Activated naive CD4-positive, alpha-beta T cell treated with anti-CD3 and anti-CD28 coated beads for 36 hours (primary cell): ENCODE measurements around the gene DMRT1. TPM values are rescaled to one million over a fixed set of nuclear protein-coding genes. Genes with fewer than 3 reads are reported as not detected.
A peak's percentile ranks its signal among the peaks of the same experiment; 100 is the strongest.

Experiments
- CTCF ChIA-PET: fragments of 350-600 bp; sonication (Branson Sonifier 250); formaldehyde crosslinking; loops from one replicate; lab custom pipeline; 2021; ENCODE audit warnings: antibody characterized with exemption; lab: Charles Lee
- DNase-seq: peaks from one replicate; pipeline ENCODE4 v3.0.0-alpha.2; 2020
- H3K27ac Mint-ChIP-seq: one replicate; pipeline ENCODE4 v1.8.0; 2021; ENCODE audit warnings: mild to moderate bottlenecking, mixed read lengths
- H3K27me3 Mint-ChIP-seq: one replicate; pipeline ENCODE4 v1.8.0; 2021; ENCODE audit warnings: low read depth, mixed read lengths
- H3K36me3 Mint-ChIP-seq: one replicate; pipeline ENCODE4 v1.8.0; 2021; ENCODE audit warnings: low read depth, mixed read lengths
- H3K4me1 Mint-ChIP-seq: one replicate; pipeline ENCODE4 v1.8.0; 2021; ENCODE audit warnings: low read depth, mixed read lengths
- H3K4me3 Mint-ChIP-seq: one replicate; pipeline ENCODE4 v1.8.0; 2021; ENCODE audit warnings: mild to moderate bottlenecking, moderate library complexity, mixed read lengths
- H3K9me3 Mint-ChIP-seq: one replicate; pipeline ENCODE4 v1.8.0; 2021; ENCODE audit warnings: mixed read lengths
- intact Hi-C: fragments of 100-400 bp; cut with micrococcal nuclease; formaldehyde crosslinking; loops from one replicate; pipeline ENCODE4 v1.15.1; 2023
- total RNA-seq, 2 experiments: library from RNA; stranded (reverse); gene quantifications; one replicate each; pipeline ENCODE4 v1.2.3, GENCODE V29; 2021

DMRT1 gene
- total RNA-seq, 2 experiments from 2014 or later, result not detected

- H3K36me3 Mint-ChIP-seq, result no peaks in the 10 kb centered on the region
- intact Hi-C loops, result no loop called here
- peaks cover 20% of the 10 kb centered on the region for H3K4me1 Mint-ChIP-seq
- CTCF ChIA-PET, result no interaction called here
- H3K4me3 Mint-ChIP-seq, result peak overlapping the region; percentile 23
- H3K9me3 Mint-ChIP-seq, result no peaks in the 10 kb centered on the region
- peaks cover 75% of the 10 kb centered on the region for H3K27me3 Mint-ChIP-seq
- no peak overlapping the region for H3K27ac Mint-ChIP-seq
- DNase-seq, result no peak
Measured at GRCh38 chr9:975740-976257, 134.3 kb downstream of the DMRT1 start.

DNA sequence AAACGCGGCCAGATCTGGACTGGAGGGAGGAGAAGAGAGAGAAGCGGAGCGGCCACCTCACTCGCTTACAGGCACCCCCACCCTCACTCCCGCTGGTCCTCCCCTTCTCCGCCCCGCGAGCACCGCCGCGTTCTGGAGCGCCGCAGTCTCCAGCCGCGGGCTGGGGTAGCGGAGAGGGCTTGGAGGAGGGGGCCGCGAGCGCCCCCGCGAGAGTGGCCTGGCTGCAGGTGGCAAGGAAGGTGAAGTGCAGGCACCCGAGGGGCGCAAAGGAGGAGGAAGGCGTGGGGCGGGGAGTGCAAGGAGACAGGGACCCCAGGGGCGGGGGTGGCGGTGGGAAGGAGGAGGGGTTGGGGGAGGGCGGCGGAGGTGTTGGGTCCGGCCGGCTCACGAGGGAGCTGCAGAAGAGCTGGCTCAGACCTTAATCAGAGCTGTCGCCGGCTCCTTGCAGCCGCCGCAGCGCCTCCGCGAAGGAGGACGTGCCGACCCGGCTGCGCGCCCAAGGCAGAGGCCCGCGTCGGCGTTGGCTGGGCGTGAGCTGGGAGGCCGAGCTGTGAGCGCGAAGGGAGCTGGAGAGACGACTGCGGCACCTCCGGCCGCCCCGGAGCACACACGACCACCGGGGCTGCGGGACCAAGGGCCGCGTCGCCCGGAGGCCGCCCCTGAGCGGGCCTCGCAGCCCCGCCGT, 134.9 kb downstream of the DMRT1 start, which contains the start of gene DMRT3:
Gene DMRT3, plus strand, starts transcription at position 398 of the 685 bp plus-strand sequence. CDS start 347 bp downstream, outside the sequence.
- peaks cover 20% of the 10 kb centered on the region for H3K4me1 Mint-ChIP-seq
- no peaks in the 10 kb centered on the region for H3K36me3 Mint-ChIP-seq
- no peak for DNase-seq
- peak within 1 kb of the TSS; percentile 23 for H3K4me3 Mint-ChIP-seq
- intact Hi-C loops, result no loop called here
- peaks cover 75% of the 10 kb centered on the region for H3K27me3 Mint-ChIP-seq
- H3K9me3 Mint-ChIP-seq, result no peaks in the 10 kb centered on the region
- no peak within 1 kb of the TSS for H3K27ac Mint-ChIP-seq
- CTCF ChIA-PET, result interaction anchor here (0.6 kb wide), 1 partner anchor 435 kb away, joined by 3 read pairs; no protein-coding TSS in a partner anchor

- Mint-ChIP-seq H3K27ac (no peak overlapping the region), H3K36me3 (no peaks in the 10 kb centered on the region), H3K9me3 (no peaks in the 10 kb centered on the region), H3K27me3 (peaks cover 78% of the 10 kb centered on the region), H3K4me3 (peak overlapping the region; percentile 11), H3K4me1 (peaks cover 20% of the 10 kb centered on the region)
- no peak for DNase-seq
- intact Hi-C loops, result no loop called here
- CTCF ChIA-PET, result interaction anchor here (0.6 to 1.2 kb wide), 4 partner anchors 19 to 436 kb away, joined by 3 to 4 read pairs (median 3); no protein-coding TSS in a partner anchor
Measured at GRCh38 chr9:976943-977837, 135.7 kb downstream of the DMRT1 start.

DNA sequence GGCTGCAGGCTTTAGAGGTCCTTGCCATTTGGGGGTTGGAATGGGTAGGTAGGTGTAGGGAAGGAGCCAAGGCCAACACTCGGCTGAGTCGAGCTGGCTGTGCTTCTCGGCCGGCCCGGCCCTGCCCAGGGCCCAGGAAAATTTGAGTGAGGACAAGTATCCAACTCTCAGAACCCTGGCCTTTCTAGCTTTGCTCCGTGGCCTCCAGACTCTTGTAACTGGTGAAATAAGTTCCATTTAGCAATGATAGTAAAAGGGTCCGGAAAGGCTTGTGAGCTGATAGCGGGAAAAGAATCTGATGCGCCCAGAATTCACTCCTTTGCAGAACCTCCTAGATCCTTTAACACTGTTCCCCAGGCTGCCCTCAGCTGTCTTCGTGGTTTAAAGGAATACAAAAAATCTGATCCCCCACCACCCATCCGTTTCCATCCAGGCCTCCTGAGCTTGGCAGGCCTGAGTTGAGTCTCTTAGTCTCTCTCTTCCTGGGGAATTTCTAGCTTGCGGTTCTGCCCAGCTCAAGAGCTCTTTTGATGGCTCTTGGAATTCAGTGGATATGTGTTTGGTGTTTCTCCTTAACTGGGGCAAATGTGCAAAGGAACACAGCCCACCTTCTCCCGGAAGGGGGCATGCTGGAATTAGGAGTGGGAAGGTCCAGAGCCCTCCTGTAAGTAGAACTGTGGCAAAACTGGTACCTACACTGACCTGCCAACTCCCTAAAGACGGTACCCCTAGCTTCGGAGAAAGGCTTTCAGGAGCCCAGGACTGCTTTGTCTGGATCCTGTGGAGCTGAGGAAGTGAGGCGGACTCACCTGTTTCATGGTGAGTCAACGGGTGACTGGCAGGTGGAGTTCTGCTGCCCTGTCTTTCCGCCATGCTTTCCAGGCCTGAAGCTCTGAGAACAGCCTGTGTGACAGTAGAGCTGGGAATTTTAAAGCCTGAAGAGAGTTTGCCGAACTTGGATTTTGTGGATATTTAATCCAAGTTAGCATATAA, 136.6 kb downstream of the DMRT1 start:
- no peak for DNase-seq
- H3K9me3 Mint-ChIP-seq, result no peaks in the 10 kb centered on the region
- CTCF ChIA-PET, result interaction anchor here (0.7 to 1.8 kb wide), 6 partner anchors 18 to 51 kb away, joined by 3 to 5 read pairs (median 4); no protein-coding TSS in a partner anchor
- H3K4me3 Mint-ChIP-seq, result no peak overlapping the region
- H3K27ac Mint-ChIP-seq, result no peak overlapping the region
- intact Hi-C loops, result no loop called here
- H3K36me3 Mint-ChIP-seq, result no peaks in the 10 kb centered on the region
- peaks cover 82% of the 10 kb centered on the region for H3K27me3 Mint-ChIP-seq
- peaks cover 22% of the 10 kb centered on the region for H3K4me1 Mint-ChIP-seq

GRCh38 chr9:979983-980382, 138.5 kb downstream of the DMRT1 start:
- Mint-ChIP-seq H3K36me3 (no peaks in the 10 kb centered on the region), H3K4me1 (peaks cover 8% of the 10 kb centered on the region), H3K4me3 (no peak overlapping the region), H3K9me3 (no peaks in the 10 kb centered on the region), H3K27ac (no peak overlapping the region), H3K27me3 (peaks cover 77% of the 10 kb centered on the region)
- intact Hi-C loops, result no loop called here
- CTCF ChIA-PET, result interaction anchor here (0.9 to 1.8 kb wide), 2 partner anchors 15 to 18 kb away, joined by 3 to 4 read pairs; no protein-coding TSS in a partner anchor
- DNase-seq, result no peak

DNA sequence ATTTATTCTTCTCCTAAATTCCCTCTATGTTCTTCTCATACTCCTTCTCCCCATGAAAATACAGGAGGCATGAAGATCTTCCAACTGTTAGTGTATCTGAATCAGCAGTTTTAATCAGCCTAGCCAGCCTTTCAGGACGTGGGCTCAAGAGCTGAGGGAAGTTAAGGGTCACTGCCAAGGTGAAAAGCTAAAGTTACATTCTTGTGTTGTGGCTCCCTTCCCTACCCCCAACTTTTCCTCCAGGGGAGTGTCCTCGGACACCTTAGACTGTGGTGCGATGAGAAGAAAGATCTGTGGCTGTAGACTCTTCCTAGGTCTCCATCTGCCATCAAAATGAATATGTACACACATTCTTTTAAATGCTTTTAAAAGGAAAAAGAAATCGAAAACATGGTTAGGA, 139.1 kb downstream of the DMRT1 start:
- no peaks in the 10 kb centered on the region for H3K9me3 Mint-ChIP-seq

DNA sequence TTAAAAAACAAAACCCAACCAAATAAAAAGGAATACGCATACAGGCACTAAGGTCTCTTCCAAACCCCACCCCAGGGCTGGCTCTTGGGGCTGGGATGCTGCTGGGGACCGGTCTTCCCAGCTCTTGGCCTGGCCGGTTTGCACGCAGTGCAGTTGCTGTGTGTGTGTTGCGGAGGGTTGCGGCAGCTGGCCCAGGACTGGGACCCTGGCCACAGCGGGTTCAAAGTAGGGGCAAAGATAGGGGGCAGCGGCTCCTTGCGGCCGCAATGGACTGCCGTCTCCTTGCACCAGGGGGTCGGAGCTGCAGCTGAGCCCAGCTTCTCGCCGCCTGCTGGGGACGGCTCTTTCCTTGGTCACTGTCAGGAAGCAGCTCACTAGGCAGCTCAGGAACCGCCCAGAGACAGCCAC, 140.0 kb downstream of the DMRT1 start:
- Mint-ChIP-seq H3K27me3 (peaks cover 69% of the 10 kb centered on the region), H3K9me3 (no peaks in the 10 kb centered on the region), H3K36me3 (no peaks in the 10 kb centered on the region), H3K4me3 (no peak overlapping the region), H3K4me1 (peaks cover 2% of the 10 kb centered on the region), H3K27ac (no peak overlapping the region)
- CTCF ChIA-PET, result interaction anchor here (0.8 to 1.0 kb wide), 3 partner anchors 9 to 26 kb away, joined by 3 read pairs; no protein-coding TSS in a partner anchor
- intact Hi-C loops, result no loop called here
- no peak for DNase-seq

More for the DNA sequence above, 139.1 kb downstream of the DMRT1 start:
- intact Hi-C loops, result no loop called here
- H3K27me3 Mint-ChIP-seq, result peaks cover 71% of the 10 kb centered on the region
- no peak for DNase-seq
- H3K4me1 Mint-ChIP-seq, result peaks cover 7% of the 10 kb centered on the region
- no peak overlapping the region for H3K4me3 Mint-ChIP-seq
- H3K36me3 Mint-ChIP-seq, result no peaks in the 10 kb centered on the region
- CTCF ChIA-PET, result interaction anchor here (0.8 to 1.0 kb wide), 3 partner anchors 10 to 22 kb away, joined by 3 read pairs; no protein-coding TSS in a partner anchor
- H3K27ac Mint-ChIP-seq, result no peak overlapping the region

DNA sequence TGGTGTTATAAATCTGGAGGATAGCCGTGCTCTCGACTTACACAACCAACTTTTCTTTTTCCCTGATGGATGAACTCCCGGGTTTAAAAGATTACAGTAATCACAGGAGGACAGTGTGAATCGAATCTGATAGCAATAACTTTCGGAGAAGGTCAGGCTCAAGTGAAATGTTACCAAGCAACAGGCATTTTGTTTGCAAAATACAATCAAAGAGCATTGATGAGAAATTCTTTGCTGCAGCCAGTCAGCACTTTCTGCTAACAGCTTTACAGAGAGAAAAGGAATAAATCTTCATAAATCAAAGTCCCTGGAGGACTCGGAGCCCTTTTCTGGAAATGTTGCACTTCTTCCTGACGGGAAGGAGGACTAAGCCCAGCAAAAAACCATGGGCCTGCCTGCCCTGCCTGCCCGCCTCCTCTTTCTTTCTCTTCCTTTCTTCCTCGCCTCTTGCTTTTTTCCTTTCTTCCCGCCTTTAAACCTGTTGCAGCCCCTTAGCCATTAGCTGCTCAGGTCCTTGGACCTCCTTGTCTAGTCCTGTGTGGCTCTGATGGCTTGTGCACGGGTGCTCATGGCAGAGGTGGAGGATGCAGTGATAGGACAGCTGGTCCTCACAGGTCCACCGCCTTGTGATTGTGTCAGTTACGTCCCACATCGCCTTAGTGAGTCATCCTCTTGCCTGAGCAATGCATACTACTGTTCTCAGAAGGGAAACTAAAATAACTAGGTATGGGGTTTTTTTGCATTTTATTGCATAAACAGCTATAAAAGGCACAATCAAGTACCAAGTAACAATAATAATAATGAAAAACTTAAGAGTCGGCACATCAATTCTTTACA, 141.1 kb downstream of the DMRT1 start:
- Mint-ChIP-seq H3K27ac (no peak overlapping the region), H3K4me1 (peaks cover 2% of the 10 kb centered on the region), H3K27me3 (peaks cover 67% of the 10 kb centered on the region), H3K4me3 (no peak overlapping the region), H3K36me3 (no peaks in the 10 kb centered on the region), H3K9me3 (no peaks in the 10 kb centered on the region)
- no peak for DNase-seq
- CTCF ChIA-PET, result interaction anchor here (0.7 to 0.8 kb wide), 2 partner anchors 27 to 32 kb away, joined by 3 read pairs; no protein-coding TSS in a partner anchor
- intact Hi-C loops, result no loop called here

DNA sequence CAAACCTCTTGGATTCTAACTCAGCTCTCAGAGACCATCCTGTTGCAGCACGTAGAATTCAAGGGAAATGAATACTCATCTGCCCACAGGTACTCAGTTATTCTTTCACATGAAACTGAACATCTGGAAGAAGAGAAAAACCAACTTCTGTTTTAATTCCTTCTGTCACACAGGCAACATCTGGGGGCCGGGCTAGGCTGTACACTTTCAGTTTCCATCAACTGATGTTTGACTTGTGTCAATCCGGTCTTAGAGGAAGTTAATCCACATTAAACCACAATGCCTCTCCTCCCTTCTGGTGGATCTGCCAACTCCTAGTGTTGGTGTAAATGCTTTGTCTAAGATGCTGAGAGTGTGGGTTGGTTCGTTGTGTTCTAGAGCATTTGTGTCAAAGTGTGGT, 152.5 kb downstream of the DMRT1 start:
- H3K9me3 Mint-ChIP-seq, result peaks cover 1% of the 10 kb centered on the region
- DNase-seq, result no peak
- H3K4me3 Mint-ChIP-seq, result no peak overlapping the region
- no peaks in the 10 kb centered on the region for H3K4me1 Mint-ChIP-seq
- intact Hi-C loops, result no loop called here
- H3K36me3 Mint-ChIP-seq, result no peaks in the 10 kb centered on the region
- no peak overlapping the region for H3K27ac Mint-ChIP-seq
- CTCF ChIA-PET, result interaction anchor here (1.1 kb wide), 1 partner anchor 100 kb away, joined by 4 read pairs; no protein-coding TSS in a partner anchor
- peaks cover 18% of the 10 kb centered on the region for H3K27me3 Mint-ChIP-seq

- CTCF ChIA-PET, result interaction anchor here (0.8 to 1.1 kb wide), 3 partner anchors 9 to 101 kb away, joined by 3 to 4 read pairs (median 4); no protein-coding TSS in a partner anchor
- H3K27me3 Mint-ChIP-seq, result peaks cover 12% of the 10 kb centered on the region
- H3K4me1 Mint-ChIP-seq, result no peaks in the 10 kb centered on the region
- intact Hi-C loops, result no loop called here
- DNase-seq, result no peak
- no peak overlapping the region for H3K4me3 Mint-ChIP-seq
- H3K27ac Mint-ChIP-seq, result no peak overlapping the region
- H3K9me3 Mint-ChIP-seq, result peaks cover 1% of the 10 kb centered on the region
- no peaks in the 10 kb centered on the region for H3K36me3 Mint-ChIP-seq
Measured at GRCh38 chr9:995192-995591, 153.7 kb downstream of the DMRT1 start.
